ENCODE results near the gene VPS33B.

The VPS33B gene

DNA sequence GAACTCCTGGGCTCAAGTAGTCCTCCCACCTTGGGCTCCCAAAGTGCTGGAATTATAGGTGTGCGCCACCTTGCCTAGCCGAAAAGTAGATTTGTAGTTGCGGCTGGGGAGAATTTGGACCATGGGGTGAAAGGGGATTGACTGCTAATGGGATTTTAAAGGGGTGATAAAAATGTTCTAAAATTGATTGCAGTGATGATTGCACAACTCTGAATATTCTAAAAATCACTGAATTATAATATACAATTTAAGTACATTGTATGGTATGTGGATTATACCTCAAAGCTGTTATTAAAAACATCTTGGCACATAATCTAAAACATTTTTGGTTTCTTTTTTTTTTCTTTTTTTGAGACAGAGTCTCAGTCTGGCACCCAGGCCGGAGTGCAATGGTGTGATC, 31.9 kb downstream of the VPS33B start:
- H3K36me3 ChIP-seq (ENCODE audit: control insufficient read depth, insufficient read depth, low read length) = peaks cover 2% of the 10 kb centered on the region
- H3K27me3 ChIP-seq (ENCODE audit: control insufficient read depth, insufficient read depth, low read length) = no peaks in the 10 kb centered on the region
- peaks cover 3% of the 10 kb centered on the region for H3K4me1 ChIP-seq (ENCODE audit: control insufficient read depth, insufficient read depth, low read length)
- H3K4me3 ChIP-seq (ENCODE audit: low read depth, low read length) = no peak overlapping the region
- no peak overlapping the region for H3K9ac ChIP-seq (ENCODE audit: low read depth, low read length)
- no peaks in the 10 kb centered on the region for H3K9me3 ChIP-seq (ENCODE audit: control insufficient read depth, insufficient read depth, low read length)

DNA sequence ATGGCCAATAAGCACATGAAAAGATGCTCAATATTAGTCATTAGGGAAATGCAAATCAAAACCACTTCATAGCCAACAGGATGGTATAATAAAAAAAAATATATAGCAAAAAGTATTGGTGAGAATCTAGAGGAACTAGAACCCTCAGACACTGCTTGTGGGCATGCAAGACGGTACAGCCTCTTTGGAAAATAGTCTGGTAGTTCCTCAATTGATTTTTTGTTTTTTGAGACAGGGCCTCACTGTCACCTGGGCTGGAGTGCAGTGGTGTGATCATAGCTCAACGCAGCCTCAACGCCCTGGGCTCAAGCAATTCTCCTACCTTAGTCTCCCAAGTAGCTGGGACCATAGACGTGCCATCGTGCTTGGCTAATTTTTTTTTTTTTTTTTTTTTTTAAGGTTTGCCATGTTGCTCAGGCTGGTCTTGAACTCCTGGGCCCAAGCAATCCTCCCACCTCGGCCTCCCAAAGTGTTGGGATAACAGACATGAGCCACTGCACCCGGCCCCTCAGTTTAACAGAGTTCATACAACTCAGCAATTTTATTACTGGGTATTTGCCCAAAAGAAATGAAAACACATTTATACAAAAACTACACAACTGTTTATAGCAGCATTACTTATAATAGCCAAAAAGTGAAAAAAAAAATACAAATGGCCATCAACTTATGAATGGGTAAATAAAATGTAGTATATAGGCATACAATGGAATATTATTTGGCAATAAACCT, 33.2 kb downstream of the VPS33B start:
- no peaks in the 10 kb centered on the region for H3K9me3 ChIP-seq (ENCODE audit: control insufficient read depth, insufficient read depth, low read length)
- no peak overlapping the region for H3K9ac ChIP-seq (ENCODE audit: low read depth, low read length)
- H3K36me3 ChIP-seq (ENCODE audit: control insufficient read depth, insufficient read depth, low read length) = peaks cover 2% of the 10 kb centered on the region
- no peak overlapping the region for H3K4me3 ChIP-seq (ENCODE audit: low read depth, low read length)
- H3K4me1 ChIP-seq (ENCODE audit: control insufficient read depth, insufficient read depth, low read length) = peaks cover 3% of the 10 kb centered on the region
- H3K27me3 ChIP-seq (ENCODE audit: control insufficient read depth, insufficient read depth, low read length) = no peaks in the 10 kb centered on the region

DNA sequence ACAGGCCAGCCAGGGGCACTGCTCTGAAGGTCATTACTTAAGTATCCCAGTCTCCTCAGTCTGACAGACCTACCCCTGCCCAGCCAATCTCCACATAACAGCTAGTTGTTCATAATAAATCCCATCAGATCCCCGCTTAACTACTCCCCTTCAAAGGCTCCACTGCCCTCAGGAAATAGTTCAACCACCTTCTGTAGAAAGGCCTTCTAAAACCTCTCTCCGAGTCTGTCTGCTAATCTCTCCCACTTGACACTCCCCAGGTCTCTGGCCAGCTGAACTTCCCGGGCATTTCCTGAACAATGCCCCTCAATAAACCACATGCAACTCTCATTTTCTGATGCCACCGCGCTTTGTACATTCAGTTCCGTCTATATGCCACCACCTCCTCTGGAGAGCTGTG, 34.1 kb downstream of the VPS33B start:
- Histone ChIP-seq H3K4me1 (ENCODE audit: control insufficient read depth, insufficient read depth, low read length) (peaks cover 3% of the 10 kb centered on the region), H3K4me3 (ENCODE audit: low read depth, low read length) (no peak overlapping the region), H3K36me3 (ENCODE audit: control insufficient read depth, insufficient read depth, low read length) (peaks cover 8% of the 10 kb centered on the region), H3K9me3 (ENCODE audit: control insufficient read depth, insufficient read depth, low read length) (no peaks in the 10 kb centered on the region), H3K27me3 (ENCODE audit: control insufficient read depth, insufficient read depth, low read length) (no peaks in the 10 kb centered on the region), H3K9ac (ENCODE audit: low read depth, low read length) (peak overlapping the region; percentile 18)

DNA sequence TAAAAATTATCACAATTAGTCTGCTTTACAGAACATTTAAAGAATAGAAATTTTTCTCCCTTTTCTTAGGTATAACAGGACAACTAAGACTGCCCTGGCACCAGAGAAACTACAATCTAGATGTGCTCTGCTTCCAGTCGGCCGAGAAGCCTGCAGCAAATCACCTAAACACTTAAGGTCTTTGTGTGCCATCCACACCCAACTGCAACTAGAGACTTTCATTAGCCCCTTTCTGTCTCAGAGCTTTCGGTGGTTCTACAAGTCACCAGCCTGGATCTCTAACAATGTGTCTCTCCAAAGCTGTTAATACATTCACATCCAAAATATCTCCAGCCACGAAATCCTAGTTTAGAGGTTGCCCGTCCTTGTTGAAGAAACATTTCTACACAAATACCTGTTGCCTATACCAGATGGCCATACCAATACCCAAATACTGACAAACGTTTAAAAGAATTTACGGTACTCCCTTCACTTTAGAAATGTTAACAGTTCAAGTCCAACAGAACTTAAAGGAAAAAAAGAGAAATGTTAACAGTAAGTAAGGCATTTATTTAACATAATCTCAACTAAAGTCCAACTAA, 34.7 kb downstream of the VPS33B start:
- H3K9me3 ChIP-seq (ENCODE audit: control insufficient read depth, insufficient read depth, low read length) = no peaks in the 10 kb centered on the region
- H3K9ac ChIP-seq (ENCODE audit: low read depth, low read length) = no peak overlapping the region
- H3K27me3 ChIP-seq (ENCODE audit: control insufficient read depth, insufficient read depth, low read length) = no peaks in the 10 kb centered on the region
- no peak overlapping the region for H3K4me3 ChIP-seq (ENCODE audit: low read depth, low read length)
- peaks cover 9% of the 10 kb centered on the region for H3K36me3 ChIP-seq (ENCODE audit: control insufficient read depth, insufficient read depth, low read length)
- peaks cover 3% of the 10 kb centered on the region for H3K4me1 ChIP-seq (ENCODE audit: control insufficient read depth, insufficient read depth, low read length)

DNA sequence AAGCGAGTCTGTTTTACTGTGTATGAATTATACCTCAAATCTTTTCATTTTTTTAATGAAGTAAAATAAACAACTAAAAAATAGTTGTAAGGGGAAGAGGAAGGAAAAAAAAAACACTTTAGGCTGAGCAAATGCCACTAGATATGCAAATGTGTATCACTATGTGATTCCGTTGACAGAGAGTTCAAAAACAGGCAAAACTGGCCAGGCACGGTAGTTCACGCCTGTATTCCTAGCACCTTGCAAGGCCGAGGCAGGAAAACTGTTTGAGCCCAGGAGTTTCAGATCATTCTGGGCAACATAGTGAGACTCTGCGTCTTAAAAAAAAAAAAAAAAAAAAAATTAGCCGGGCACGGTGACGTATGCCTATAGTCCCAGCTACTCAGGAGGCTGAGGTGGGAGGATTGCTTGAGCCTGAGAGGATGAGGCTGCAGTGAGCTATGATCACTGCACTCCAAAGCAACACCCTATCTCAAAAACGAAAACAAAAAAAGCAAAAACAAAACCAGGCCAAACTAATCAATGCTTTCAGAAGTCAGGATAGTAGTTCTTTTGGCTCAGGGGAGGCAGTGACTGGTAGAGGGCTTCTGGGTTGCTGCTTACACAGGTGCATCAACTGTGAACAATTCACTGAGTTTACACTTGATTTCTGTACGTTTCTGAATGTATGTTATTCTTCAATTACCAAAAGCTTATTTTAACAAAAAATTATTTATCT, 35.4 kb downstream of the VPS33B start:
- Histone ChIP-seq H3K4me1 (ENCODE audit: control insufficient read depth, insufficient read depth, low read length) (peaks cover 3% of the 10 kb centered on the region), H3K4me3 (ENCODE audit: low read depth, low read length) (no peak overlapping the region), H3K9ac (ENCODE audit: low read depth, low read length) (no peak overlapping the region), H3K27me3 (ENCODE audit: control insufficient read depth, insufficient read depth, low read length) (no peaks in the 10 kb centered on the region), H3K9me3 (ENCODE audit: control insufficient read depth, insufficient read depth, low read length) (no peaks in the 10 kb centered on the region), H3K36me3 (ENCODE audit: control insufficient read depth, insufficient read depth, low read length) (peaks cover 11% of the 10 kb centered on the region)

DNA sequence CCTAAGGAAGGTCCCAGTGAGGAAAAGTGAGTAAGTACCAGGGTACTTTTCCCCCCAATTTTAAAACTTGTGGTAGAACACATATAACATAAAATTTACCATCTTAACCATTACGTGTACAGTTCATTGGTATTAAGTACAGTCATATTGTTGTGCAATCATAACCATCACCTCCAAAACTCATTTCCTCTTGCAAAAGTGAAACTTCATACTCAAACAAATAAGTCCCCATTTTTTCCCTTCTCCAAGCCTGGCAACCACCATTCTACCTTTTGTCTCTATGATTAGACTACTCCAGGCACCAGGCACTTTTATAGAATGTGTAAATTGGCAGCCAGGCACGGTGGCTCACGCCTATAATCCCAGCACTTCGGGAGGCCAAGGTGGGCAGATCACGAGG, 40.3 kb downstream of the VPS33B start:
- H3K36me3 ChIP-seq (ENCODE audit: control insufficient read depth, insufficient read depth, low read length) = peaks cover 35% of the 10 kb centered on the region
- no peak overlapping the region for H3K4me3 ChIP-seq (ENCODE audit: low read depth, low read length)
- H3K27me3 ChIP-seq (ENCODE audit: control insufficient read depth, insufficient read depth, low read length) = no peaks in the 10 kb centered on the region
- no peaks in the 10 kb centered on the region for H3K9me3 ChIP-seq (ENCODE audit: control insufficient read depth, insufficient read depth, low read length)
- no peak overlapping the region for H3K9ac ChIP-seq (ENCODE audit: low read depth, low read length)
- no peaks in the 10 kb centered on the region for H3K4me1 ChIP-seq (ENCODE audit: control insufficient read depth, insufficient read depth, low read length)

DNA sequence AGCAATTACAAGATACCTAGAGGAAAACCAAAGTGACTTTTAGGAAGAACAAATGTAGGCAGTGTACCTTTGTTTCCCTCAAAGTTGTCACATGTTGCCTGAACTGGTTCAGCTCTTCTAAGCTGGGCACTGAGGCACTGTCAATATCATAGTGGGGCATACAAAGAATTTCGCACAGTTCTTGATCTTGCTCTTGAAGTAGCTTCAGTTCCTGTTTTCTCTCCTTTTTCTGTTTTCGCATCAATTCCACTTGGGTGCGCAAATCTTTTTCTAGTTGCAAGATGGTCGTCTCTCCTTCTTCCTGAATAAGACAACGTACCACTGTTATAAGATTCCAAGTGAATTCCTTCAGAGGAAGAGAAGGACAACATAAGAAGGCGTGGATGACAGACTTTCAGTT, 40.7 kb downstream of the VPS33B start:
- Histone ChIP-seq H3K9ac (ENCODE audit: low read depth, low read length) (no peak overlapping the region), H3K36me3 (ENCODE audit: control insufficient read depth, insufficient read depth, low read length) (peaks cover 36% of the 10 kb centered on the region), H3K9me3 (ENCODE audit: control insufficient read depth, insufficient read depth, low read length) (no peaks in the 10 kb centered on the region)

DNA sequence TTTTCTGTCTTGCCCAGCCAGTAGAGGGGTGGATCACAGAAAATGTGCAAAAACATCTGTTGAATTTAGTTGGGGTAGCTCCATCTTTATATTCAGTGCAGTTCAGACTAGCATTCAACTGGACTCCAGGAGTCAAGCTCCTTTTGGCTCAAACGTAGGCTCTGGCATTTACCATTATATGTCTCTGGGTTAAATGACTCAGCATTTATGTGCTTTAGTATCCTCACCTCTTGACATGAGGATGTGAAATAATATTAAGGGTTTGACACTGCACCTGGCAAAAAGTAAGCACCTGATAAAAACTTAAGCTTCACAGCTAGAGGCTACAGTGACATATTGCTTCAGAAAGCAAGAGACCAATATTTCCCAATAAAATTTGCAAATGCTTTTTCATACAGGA, 42.8 kb downstream of the VPS33B start:
- Histone ChIP-seq H3K4me1 (ENCODE audit: control insufficient read depth, insufficient read depth, low read length) (no peaks in the 10 kb centered on the region), H3K4me3 (ENCODE audit: low read depth, low read length) (no peak overlapping the region), H3K36me3 (ENCODE audit: control insufficient read depth, insufficient read depth, low read length) (peaks cover 48% of the 10 kb centered on the region), H3K9ac (ENCODE audit: low read depth, low read length) (no peak overlapping the region), H3K27me3 (ENCODE audit: control insufficient read depth, insufficient read depth, low read length) (no peaks in the 10 kb centered on the region), H3K9me3 (ENCODE audit: control insufficient read depth, insufficient read depth, low read length) (no peaks in the 10 kb centered on the region)

More for the DNA sequence above, 40.7 kb downstream of the VPS33B start:
- no peaks in the 10 kb centered on the region for H3K27me3 ChIP-seq (ENCODE audit: control insufficient read depth, insufficient read depth, low read length)
- no peaks in the 10 kb centered on the region for H3K4me1 ChIP-seq (ENCODE audit: control insufficient read depth, insufficient read depth, low read length)
- no peak overlapping the region for H3K4me3 ChIP-seq (ENCODE audit: low read depth, low read length)

DNA sequence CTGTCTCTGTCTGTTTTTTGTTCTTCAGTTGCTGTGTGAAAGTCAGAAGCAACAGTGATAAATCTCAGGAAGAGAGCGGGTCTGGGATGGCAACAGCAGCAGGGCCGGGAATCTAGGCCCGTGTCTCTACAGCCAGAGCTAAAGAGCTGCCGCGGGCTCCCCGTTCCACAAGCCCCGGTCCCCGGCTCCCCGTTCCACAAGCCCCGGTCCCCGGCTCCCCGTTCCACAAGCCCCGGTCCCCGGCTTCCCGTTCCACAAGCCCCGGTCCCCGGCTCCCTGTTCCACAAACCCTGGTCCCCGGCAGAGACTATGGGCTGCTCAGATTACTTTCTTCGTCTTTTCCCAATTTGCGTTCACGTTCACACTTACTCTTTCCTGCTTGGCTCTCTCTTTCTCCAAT, 48.2 kb downstream of the VPS33B start:
- Histone ChIP-seq H3K9ac (ENCODE audit: low read depth, low read length) (no peak overlapping the region), H3K4me3 (ENCODE audit: low read depth, low read length) (no peak overlapping the region), H3K9me3 (ENCODE audit: control insufficient read depth, insufficient read depth, low read length) (no peaks in the 10 kb centered on the region), H3K4me1 (ENCODE audit: control insufficient read depth, insufficient read depth, low read length) (no peaks in the 10 kb centered on the region), H3K27me3 (ENCODE audit: control insufficient read depth, insufficient read depth, low read length) (no peaks in the 10 kb centered on the region), H3K36me3 (ENCODE audit: control insufficient read depth, insufficient read depth, low read length) (peaks cover 55% of the 10 kb centered on the region)

DNA sequence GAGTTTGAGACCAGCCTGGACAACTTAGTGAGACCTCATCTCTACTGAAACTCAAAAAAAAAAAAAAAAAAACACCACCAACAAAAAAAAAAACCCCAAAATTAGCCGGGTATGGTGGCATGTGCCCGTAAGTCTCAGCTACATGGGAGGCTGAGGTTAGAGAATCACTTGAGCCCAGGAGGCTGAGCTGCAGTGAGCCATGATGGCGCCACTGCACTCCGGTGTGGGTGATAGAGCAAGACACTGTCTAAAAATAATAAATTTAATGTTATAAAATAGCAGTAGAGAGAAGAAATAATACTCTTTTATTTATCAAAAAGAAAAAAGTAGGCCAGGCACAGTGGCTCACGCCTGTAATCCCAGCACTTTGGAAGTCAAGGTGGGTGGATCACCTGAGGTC, 50.3 kb downstream of the VPS33B start:
- Histone ChIP-seq H3K27me3 (ENCODE audit: control insufficient read depth, insufficient read depth, low read length) (no peaks in the 10 kb centered on the region), H3K4me1 (ENCODE audit: control insufficient read depth, insufficient read depth, low read length) (no peaks in the 10 kb centered on the region), H3K9ac (ENCODE audit: low read depth, low read length) (no peak overlapping the region), H3K36me3 (ENCODE audit: control insufficient read depth, insufficient read depth, low read length) (peaks cover 57% of the 10 kb centered on the region), H3K9me3 (ENCODE audit: control insufficient read depth, insufficient read depth, low read length) (no peaks in the 10 kb centered on the region), H3K4me3 (ENCODE audit: low read depth, low read length) (no peak overlapping the region)

DNA sequence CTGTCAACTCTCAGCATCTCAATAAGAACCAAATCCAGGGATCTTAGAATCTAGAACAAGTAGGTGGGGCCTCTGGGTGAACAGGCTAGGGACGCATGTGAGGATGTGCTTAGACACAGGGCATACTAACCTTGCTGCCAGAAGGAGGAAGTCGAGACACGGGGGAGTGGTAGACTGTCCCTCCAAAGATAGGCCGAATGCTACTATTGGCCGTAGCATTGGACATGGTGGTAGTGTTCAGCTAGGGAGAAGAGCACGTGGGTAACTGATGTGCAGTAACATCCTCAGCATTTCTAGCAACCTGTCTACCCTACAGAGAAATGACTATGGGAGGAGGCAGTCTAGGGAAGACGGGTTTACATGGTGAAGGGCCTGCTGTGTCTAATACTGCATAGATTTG, 52.1 kb downstream of the VPS33B start:
- H3K9ac ChIP-seq (ENCODE audit: low read depth, low read length) = no peak overlapping the region
- no peaks in the 10 kb centered on the region for H3K4me1 ChIP-seq (ENCODE audit: control insufficient read depth, insufficient read depth, low read length)
- H3K9me3 ChIP-seq (ENCODE audit: control insufficient read depth, insufficient read depth, low read length) = no peaks in the 10 kb centered on the region
- no peaks in the 10 kb centered on the region for H3K27me3 ChIP-seq (ENCODE audit: control insufficient read depth, insufficient read depth, low read length)
- H3K4me3 ChIP-seq (ENCODE audit: low read depth, low read length) = no peak overlapping the region
- H3K36me3 ChIP-seq (ENCODE audit: control insufficient read depth, insufficient read depth, low read length) = peaks cover 52% of the 10 kb centered on the region

DNA sequence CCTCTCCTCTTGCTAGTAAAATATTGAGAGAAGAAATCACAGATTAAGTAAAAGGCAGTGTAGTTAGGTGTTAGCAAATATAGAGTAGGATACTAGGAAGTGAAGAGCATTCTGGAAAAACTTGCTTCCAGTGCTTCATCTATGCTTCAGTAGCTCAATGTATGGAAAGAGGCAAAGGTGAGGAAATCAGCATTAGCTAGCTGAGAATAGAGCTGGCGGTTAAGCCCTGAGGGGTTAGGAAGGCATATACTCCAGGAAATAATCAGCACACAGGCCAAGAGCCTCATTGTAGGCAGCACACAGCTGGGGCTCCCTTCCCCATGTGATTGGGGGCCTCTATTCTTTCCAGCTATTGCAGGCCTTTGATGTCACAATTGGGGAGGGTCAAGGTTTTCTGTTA, 54.0 kb downstream of the VPS33B start:
- Histone ChIP-seq H3K4me1 (ENCODE audit: control insufficient read depth, insufficient read depth, low read length) (no peaks in the 10 kb centered on the region), H3K36me3 (ENCODE audit: control insufficient read depth, insufficient read depth, low read length) (peaks cover 47% of the 10 kb centered on the region), H3K9ac (ENCODE audit: low read depth, low read length) (no peak overlapping the region), H3K27me3 (ENCODE audit: control insufficient read depth, insufficient read depth, low read length) (no peaks in the 10 kb centered on the region), H3K9me3 (ENCODE audit: control insufficient read depth, insufficient read depth, low read length) (no peaks in the 10 kb centered on the region), H3K4me3 (ENCODE audit: low read depth, low read length) (no peak overlapping the region)

Measured in iPS-15b (cell line).